Cortex of kidney (tissue), 1 donor: ENCODE results near the gene ERI2.
"Not testable (repeated sequence)": the region's sequence is repeated elsewhere in the genome, so short reads cannot be mapped to it uniquely, and the experiment has no call there.

ENCODE experiments used
- DNase-seq: peaks from one replicate; lab custom pipeline; 2025; lab: John Stamatoyannopoulos, UW

ERI2 gene

DNA sequence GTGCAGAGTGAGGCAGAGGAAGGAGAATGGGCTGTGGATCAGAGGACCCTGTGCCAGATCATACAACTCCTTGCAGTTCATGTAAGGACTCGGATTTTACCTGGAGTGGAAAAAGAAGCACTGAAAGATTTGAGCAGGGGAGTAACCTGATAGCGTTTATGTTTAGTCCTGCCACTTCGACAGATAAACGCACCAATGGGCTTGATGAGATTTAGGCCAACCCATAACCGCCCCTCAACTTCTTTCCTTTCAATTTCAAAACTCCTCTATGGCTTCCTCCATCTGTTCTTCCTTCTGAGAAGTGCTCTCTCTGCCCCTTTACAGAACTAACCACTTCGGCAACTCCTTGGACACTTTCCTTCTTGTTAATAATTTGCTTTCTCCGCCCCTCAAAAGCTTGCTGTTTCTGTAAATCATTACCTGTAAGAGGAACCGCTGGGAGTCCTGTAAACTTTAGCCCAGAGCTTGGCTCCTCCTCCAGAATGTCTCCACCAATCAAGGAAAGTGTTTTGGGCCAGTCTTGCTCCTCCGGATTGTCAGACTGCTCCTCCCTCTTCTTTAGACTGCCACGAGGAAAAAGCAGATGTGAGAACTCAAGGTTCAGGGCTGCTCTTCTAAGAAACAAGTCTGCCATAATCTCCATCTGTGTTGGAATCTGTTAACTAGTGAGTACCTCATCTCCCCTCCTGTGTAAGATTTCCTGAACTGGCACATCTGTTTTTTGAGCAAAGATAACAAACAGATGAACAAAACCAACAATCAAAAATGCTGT lies 42.6 kb downstream of the ERI2 start, which contains the start of gene ACSM3:
ACSM3 (plus strand) TSS at position 554 of the 772 bp plus-strand sequence. CDS start 6,021 bp downstream, outside the sequence.
- no peak for DNase-seq

DNA sequence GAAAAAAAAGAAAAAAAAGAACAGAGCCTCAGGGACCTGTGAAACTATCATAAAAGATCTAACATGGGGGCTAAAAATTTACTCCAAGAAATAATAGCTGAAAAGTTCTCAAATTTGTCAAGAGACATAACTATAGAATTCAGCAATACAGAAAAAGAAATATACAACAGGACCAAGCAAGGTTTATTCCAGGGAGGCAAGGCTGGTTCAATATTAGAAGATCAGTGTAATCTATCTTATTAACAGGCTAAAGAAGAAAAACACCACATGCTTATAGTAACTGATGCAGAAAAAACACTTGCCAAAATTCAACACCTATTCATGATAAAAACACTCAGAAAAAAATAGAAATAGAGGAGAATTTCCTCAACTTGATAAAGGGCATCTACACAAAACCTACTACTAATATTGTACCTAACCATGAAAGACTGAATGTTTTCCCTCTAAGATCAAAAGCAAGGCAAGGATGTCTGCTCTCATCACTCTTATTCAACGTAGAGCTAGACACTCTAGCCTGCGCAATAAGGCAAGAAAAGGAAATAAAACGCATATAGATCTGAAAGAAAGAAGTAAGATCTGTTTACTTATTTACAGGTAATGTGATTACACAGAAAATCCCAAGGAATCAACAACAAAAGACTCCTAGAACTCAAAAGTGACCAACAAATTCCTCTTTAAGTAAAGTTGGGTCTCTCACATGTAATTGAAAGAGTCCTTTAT lies 43.7 kb downstream of the ERI2 start:
- no peak for DNase-seq

DNA sequence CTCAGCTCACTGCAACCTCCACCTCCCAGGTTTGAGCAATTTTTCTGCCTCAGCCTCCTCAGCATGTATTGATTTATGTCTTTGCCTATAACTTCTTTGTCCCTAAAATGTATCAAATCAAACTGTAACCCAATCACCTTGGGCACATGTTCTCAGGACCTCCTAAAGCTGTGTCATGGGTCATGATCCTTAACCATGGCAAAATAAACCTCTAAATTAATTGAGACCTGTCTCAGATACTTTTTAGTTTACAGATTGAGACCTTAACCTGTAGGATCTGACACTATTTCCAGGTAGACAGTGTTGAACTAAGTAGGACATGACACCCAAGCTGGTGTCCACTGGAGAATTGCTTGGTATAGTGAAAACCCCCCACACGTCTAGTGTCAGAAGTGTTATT lies 45.1 kb downstream of the ERI2 start:
- no peak for DNase-seq

DNA sequence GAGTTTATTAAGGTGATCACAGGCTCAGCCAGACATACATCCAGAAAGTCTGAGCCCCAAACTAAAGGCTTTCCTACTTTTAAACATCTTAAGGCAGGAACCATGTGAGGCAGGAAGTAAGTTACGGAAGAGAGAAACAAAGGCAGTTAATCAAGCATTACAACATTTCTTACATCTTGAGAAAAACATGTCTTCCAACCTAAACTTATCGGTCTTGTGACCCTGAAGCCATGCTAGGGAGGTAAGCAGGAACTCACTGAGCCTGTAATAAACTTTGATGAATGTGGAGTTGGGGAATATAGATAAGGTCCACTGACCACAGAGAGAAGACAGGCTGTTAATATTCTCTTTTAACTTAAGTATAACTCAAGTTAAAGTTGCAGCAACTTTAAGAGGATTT lies 45.9 kb downstream of the ERI2 start:
- DNase-seq = no peak

DNA sequence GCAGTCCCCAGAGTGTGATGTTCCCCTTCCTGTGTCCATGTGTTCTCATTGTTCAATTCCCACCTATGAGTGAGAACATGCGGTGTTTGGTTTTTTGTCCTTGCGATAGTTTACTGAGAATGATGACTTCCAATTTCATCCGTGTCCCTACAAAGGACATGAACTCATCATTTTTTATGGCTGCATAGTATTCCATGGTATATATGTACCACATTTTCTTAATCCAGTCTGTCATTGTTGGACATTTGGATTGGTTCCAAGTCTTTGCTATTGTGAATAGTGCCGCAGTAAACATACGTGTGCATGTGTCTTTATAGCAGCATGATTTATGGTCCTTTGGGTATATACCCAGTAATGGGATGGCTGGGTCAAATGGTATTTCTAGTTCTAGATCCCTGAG lies 50.5 kb downstream of the ERI2 start:
- not testable (repeated sequence) for DNase-seq

DNA sequence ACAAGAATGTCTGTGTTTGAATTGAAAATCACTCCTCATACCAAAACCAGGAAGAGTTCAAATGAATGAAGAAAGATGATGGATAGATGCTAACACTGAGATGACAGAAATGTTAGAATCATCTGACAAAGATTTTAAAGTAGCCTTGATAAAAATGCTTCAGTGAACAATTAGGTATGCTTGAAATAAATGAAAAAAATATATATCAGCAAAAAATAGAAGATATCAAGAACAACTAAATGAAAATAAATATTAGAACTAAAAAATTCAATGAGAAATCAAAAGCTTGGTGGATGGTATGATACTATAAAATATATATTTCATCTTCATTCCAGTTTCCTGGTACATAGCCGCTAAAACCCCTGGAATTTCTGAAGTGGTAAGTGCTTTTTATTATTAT lies 51.0 kb downstream of the ERI2 start:
- DNase-seq = no peak

DNA sequence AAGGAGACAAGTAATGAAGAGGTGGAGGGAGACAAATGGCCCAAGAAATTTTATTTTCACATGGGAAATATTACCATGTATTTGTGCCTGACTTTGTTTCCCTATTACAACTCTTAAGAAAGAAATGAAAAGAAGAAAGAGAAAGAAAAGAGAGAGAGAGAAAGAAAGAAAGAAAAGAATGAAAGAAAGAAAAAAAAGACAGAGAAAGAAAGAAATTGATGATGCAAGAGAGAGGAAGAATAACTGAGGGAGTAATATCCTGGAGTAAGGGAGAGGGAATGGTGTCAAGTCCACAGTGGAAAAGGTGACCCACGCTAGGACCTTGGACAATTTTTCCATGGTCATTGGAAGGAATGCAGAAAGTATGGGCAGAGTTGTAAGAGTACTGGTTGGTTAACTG lies 52.5 kb downstream of the ERI2 start:
- DNase-seq = no peak

DNA sequence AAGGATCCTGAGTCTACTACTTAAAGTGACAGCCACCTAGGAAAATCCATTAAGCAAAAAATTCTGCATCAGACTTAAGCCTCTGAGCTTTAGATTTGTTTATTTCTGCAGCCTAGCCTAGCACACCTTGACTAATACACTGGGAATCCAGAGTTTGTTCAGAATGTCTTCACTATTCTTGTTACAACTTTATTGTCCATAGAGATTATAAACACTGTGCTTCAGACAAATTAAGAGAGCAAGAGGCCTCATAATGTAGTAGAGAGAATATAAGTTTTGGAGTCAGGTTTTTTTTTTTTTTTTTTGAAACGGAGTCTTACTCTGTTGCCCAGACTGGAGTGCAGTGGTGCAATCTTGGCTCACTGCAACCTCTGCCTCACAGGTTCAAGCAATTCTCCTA lies 55.7 kb downstream of the ERI2 start:
- no peak for DNase-seq

DNA sequence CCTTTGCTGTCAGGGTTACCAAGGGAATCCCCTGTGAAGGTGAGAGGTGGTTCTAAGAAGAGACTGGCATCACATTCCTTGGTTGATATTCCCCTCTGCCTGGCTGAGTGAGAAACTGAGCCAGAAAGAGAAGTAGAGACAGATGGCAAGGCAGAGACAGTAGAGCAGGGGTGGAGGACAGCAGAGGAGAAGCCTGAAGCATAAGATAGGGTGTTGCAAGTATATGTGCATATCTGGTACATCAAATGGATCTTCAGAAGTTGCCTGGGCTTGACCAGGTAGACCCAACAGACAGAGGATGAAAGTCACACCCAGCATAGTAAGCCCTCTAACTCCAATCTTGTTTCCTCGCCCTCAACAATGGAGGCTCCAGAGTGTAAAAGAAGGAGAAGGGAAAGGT lies 56.8 kb downstream of the ERI2 start:
- no peak for DNase-seq

DNA sequence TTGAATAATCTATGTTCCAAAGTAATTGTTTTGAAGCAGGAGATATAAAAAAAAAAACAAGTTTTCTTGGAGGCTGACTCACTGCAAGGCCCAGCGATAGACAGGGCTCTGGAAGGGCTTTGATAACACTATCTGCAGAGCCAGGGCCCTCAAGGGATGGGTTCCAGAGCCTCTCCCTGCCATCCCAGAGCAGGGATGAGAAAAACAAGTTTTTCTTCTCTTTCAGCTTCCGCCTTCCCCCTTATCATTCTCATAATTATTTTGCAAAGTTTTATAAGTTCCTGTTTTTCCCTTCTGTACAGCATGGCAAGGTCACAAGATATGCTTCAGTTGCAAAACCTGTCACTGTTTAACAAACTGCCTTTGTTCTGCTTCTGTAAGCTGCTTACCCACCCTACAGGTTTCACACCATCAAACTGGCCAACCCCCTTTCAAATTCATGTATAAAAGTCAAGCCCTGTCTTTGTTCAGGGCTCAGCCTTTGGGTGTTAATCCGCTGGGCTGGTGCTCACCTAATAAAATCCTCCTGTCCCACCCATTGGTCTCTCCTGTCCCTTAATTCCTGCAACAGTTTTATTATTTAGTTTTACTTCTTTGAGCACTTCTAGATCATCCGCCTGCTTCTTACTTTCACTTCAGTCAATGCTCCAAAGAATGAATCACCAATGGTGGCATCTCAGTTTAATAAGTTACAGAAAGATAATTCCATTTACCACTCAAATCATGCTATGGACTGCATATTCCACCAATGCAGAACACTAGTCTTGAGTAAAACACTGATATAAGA lies 59.0 kb downstream of the ERI2 start:
- no peak for DNase-seq

DNA sequence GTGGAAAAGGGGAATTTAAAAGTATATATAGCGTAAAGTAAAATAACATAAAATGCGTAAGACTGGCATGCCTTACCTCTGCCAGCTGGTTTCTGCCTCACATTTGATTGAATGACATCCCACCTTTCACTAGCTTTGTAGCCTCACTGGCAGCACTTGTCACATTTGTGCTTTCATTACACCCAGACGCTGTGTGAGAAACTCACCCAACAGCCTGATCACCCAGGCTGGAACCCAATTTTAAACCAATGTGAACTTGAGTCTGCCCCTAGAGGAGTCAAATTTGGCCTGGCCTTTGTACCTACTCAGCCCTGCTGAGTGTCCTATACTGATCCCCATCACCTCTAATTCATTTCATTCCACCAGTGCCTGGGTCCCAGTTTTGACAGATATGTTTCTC lies 59.8 kb downstream of the ERI2 start:
- DNase-seq = no peak
